ENCODE measurements around the gene PPIL3.
"Not testable (repeated sequence)": the region's sequence is repeated elsewhere in the genome, so short reads cannot be mapped to it uniquely, and the experiment has no call there.

PPIL3 gene

GRCh38 chr2:200899482-200899881, 10.6 kb upstream of the PPIL3 start:
- Histone ChIP-seq H3K4me2 (no peak overlapping the region), H3K4me3 (IDR thresholded peaks at IDR 0.05; ENCODE audit: insufficient read depth, low read depth, low read length) (no peak overlapping the region), H3K27me3 (ENCODE audit: insufficient read depth, low read depth) (no peaks in the 10 kb centered on the region), H4K20me1 (ENCODE audit: insufficient read depth) (no peaks in the 10 kb centered on the region), H3K9ac (no peak overlapping the region), H2AFZ (ENCODE audit: low read depth) (no peak overlapping the region), H3K36me3 (ENCODE audit: insufficient read depth) (peaks cover 4% of the 10 kb centered on the region; the same call in 1 of the 2 replicates), H3K4me1 (ENCODE audit: low read depth, poor library complexity, severe bottlenecking) (peaks cover 5% of the 10 kb centered on the region), H3K79me2 (ENCODE audit: insufficient read depth, low read depth) (no peaks in the 10 kb centered on the region; the same call in 1 of the 2 replicates), H3K27ac (no peak overlapping the region)
- TF ChIP-seq CTCF (conservative IDR thresholded peaks at IDR 0.05; ENCODE audit: low read depth, low read length) = no peak

GRCh38 chr2:200881715-200882249, 7.1 kb downstream of the PPIL3 start:
- not testable (repeated sequence) for H3K4me1 ChIP-seq (ENCODE audit: low read depth, poor library complexity, severe bottlenecking); H3K4me2 ChIP-seq; H3K27me3 ChIP-seq (ENCODE audit: insufficient read depth, low read depth); H2AFZ ChIP-seq (ENCODE audit: low read depth); H3K27ac ChIP-seq; H3K36me3 ChIP-seq (ENCODE audit: insufficient read depth); H3K79me2 ChIP-seq (ENCODE audit: insufficient read depth, low read depth); H3K9ac ChIP-seq; H3K4me3 ChIP-seq (IDR thresholded peaks at IDR 0.05; ENCODE audit: insufficient read depth, low read depth, low read length); H4K20me1 ChIP-seq (ENCODE audit: insufficient read depth)

- Histone ChIP-seq H4K20me1 (ENCODE audit: insufficient read depth) (no peaks in the 10 kb centered on the region), H3K4me2 (no peak overlapping the region), H3K9ac (no peak overlapping the region), H3K79me2 (ENCODE audit: insufficient read depth, low read depth) (no peaks in the 10 kb centered on the region), H2AFZ (ENCODE audit: low read depth) (no peak overlapping the region), H3K27me3 (ENCODE audit: insufficient read depth, low read depth) (no peaks in the 10 kb centered on the region), H3K4me3 (IDR thresholded peaks at IDR 0.05; ENCODE audit: insufficient read depth, low read depth, low read length) (no peak overlapping the region), H3K4me1 (ENCODE audit: low read depth, poor library complexity, severe bottlenecking) (no peaks in the 10 kb centered on the region), H3K27ac (no peak overlapping the region), H3K36me3 (ENCODE audit: insufficient read depth) (no peaks in the 10 kb centered on the region)
- TF ChIP-seq CTCF (conservative IDR thresholded peaks at IDR 0.05; ENCODE audit: low read depth, low read length) = no peak
These were observed 10.5 kb downstream of the PPIL3 start for GRCh38 chr2:200878289-200878880.

- Histone ChIP-seq H3K36me3 (ENCODE audit: insufficient read depth) (no peaks in the 10 kb centered on the region), H3K4me1 (ENCODE audit: low read depth, poor library complexity, severe bottlenecking) (no peaks in the 10 kb centered on the region), H3K9ac (no peak overlapping the region), H3K27me3 (ENCODE audit: insufficient read depth, low read depth) (no peaks in the 10 kb centered on the region), H3K79me2 (ENCODE audit: insufficient read depth, low read depth) (no peaks in the 10 kb centered on the region), H3K4me3 (IDR thresholded peaks at IDR 0.05; ENCODE audit: insufficient read depth, low read depth, low read length) (no peak overlapping the region), H2AFZ (ENCODE audit: low read depth) (no peak overlapping the region), H3K27ac (no peak overlapping the region), H3K4me2 (no peak overlapping the region), H4K20me1 (ENCODE audit: insufficient read depth) (no peaks in the 10 kb centered on the region)
- no peak for TF ChIP-seq CTCF (conservative IDR thresholded peaks at IDR 0.05; ENCODE audit: low read depth, low read length)
These were observed 11.4 kb downstream of the PPIL3 start for GRCh38 chr2:200877443-200877842.

GRCh38 chr2:200873560-200873959, 15.3 kb downstream of the PPIL3 start:
- no peak for TF ChIP-seq CTCF (conservative IDR thresholded peaks at IDR 0.05; ENCODE audit: low read depth, low read length)
- no peaks in the 10 kb centered on the region for H3K27me3 ChIP-seq (ENCODE audit: insufficient read depth, low read depth)
- peaks cover 24% of the 10 kb centered on the region for H3K4me1 ChIP-seq (ENCODE audit: low read depth, poor library complexity, severe bottlenecking)
- no peak overlapping the region for H3K9ac ChIP-seq
- H4K20me1 ChIP-seq (ENCODE audit: insufficient read depth) = no peaks in the 10 kb centered on the region
- no peak overlapping the region for H3K4me3 ChIP-seq (IDR thresholded peaks at IDR 0.05; ENCODE audit: insufficient read depth, low read depth, low read length)
- H3K27ac ChIP-seq = no peak overlapping the region
- H3K4me2 ChIP-seq = no peak overlapping the region
- H2AFZ ChIP-seq (ENCODE audit: low read depth) = no peak overlapping the region
- no peaks in the 10 kb centered on the region for H3K79me2 ChIP-seq (ENCODE audit: insufficient read depth, low read depth)
- H3K36me3 ChIP-seq (ENCODE audit: insufficient read depth) = no peaks in the 10 kb centered on the region

All from KMS-11 (cell line).